ENCODE data around the gene CCT7.

- TF ChIP-seq, protein P1, sequence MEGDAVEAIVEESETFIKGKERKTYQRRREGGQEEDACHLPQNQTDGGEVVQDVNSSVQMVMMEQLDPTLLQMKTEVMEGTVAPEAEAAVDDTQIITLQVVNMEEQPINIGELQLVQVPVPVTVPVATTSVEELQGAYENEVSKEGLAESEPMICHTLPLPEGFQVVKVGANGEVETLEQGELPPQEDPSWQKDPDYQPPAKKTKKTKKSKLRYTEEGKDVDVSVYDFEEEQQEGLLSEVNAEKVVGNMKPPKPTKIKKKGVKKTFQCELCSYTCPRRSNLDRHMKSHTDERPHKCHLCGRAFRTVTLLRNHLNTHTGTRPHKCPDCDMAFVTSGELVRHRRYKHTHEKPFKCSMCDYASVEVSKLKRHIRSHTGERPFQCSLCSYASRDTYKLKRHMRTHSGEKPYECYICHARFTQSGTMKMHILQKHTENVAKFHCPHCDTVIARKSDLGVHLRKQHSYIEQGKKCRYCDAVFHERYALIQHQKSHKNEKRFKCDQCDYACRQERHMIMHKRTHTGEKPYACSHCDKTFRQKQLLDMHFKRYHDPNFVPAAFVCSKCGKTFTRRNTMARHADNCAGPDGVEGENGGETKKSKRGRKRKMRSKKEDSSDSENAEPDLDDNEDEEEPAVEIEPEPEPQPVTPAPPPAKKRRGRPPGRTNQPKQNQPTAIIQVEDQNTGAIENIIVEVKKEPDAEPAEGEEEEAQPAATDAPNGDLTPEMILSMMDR (conservative IDR thresholded peaks at IDR 0.05): no peak
- TF ChIP-seq EZH2 (IDR thresholded peaks at IDR 0.05; ENCODE audit: low read depth): no peak
Measured at GRCh38 chr2:73289304-73289703, 55.2 kb downstream of the CCT7 start.
